Activated T-cell treated with anti-CD3 and anti-CD28 coated beads, Interleukin-2, amount 50 U/mL, for 72 hours (primary cell): ENCODE measurements around the gene GGA3. TPM values are rescaled to one million over a fixed set of nuclear protein-coding genes. Genes with fewer than 3 reads are reported as not detected.

ENCODE experiments used
- ATAC-seq, 2 donors: fragments of 150-1000 bp; cut with Tn5 transposase; replicated peaks in 1 of 2; 2 replicates each; pipeline ENCODE4 v1.10.0; 2021; ENCODE audit warnings: moderate library complexity in 2 of 2, mild to moderate bottlenecking in 1 of 2
- DNase-seq, 2 donors: peaks; one replicate each; pipeline ENCODE4 v3.0.0; 2021 to 2022; ENCODE audit warnings: mixed read lengths in 1 of 2
- H3K27ac Mint-ChIP-seq: one replicate; pipeline ENCODE4 v1.8.0; 2022; ENCODE audit warnings: mild to moderate bottlenecking, moderate library complexity, mixed read lengths
- H3K27me3 Mint-ChIP-seq: one replicate; pipeline ENCODE4 v1.8.0; 2022; ENCODE audit warnings: low read depth, mixed read lengths
- H3K36me3 Mint-ChIP-seq, 2 donors: one replicate each; pipeline ENCODE4 v1.8.0; 2022; ENCODE audit warnings: mixed read lengths in 2 of 2, mild to moderate bottlenecking in 1 of 2; ENCODE audit not compliant: insufficient read depth in 2 of 2
- H3K4me1 Mint-ChIP-seq: one replicate; pipeline ENCODE4 v1.8.0; 2022; ENCODE audit warnings: low read depth, mixed read lengths
- H3K4me3 Mint-ChIP-seq, 2 donors: one replicate each; pipeline ENCODE4 v1.8.0; 2022; ENCODE audit warnings: mild to moderate bottlenecking in 2 of 2, mixed read lengths in 2 of 2, moderate library complexity in 2 of 2
- H3K9me3 Mint-ChIP-seq, 2 donors: one replicate each; pipeline ENCODE4 v1.8.0; 2022; ENCODE audit warnings: mixed read lengths in 2 of 2
- total RNA-seq, 2 donors: library from RNA; stranded (reverse); gene quantifications; one replicate each; pipeline ENCODE4 v1.2.3, GENCODE V29; 2022

GGA3 gene
- total RNA-seq, 2 donors from 2014 or later, result 77.1 to 80.9 TPM

- H3K9me3 Mint-ChIP-seq, result no peaks in the 10 kb centered on the region
- peak overlapping the region; percentile 69 for H3K4me3 Mint-ChIP-seq
- no peaks in the 10 kb centered on the region for H3K36me3 Mint-ChIP-seq
- peaks cover 79% of the 10 kb centered on the region for H3K4me1 Mint-ChIP-seq
- no peaks in the 10 kb centered on the region for H3K27me3 Mint-ChIP-seq
- no peak for ATAC-seq
- H3K27ac Mint-ChIP-seq, result peak overlapping the region; percentile 96
- no peak for DNase-seq
These were observed 9.2 kb downstream of the GGA3 start for GRCh38 chr17:75252039-75252816.

GRCh38 chr17:75250009-75250471 is 11.4 kb downstream of the GGA3 start:
- peak overlapping the region; percentile 93 for H3K27ac Mint-ChIP-seq
- H3K9me3 Mint-ChIP-seq, result no peaks in the 10 kb centered on the region
- no peaks in the 10 kb centered on the region for H3K27me3 Mint-ChIP-seq
- H3K4me3 Mint-ChIP-seq, result peak overlapping the region; percentile 79 to 80
- peaks cover 0 to 10% of the 10 kb centered on the region in 2 donors for H3K36me3 Mint-ChIP-seq
- ATAC-seq (peak; percentile 98 to 99), DNase-seq (peak; percentile 76 to 84)
- H3K4me1 Mint-ChIP-seq, result peaks cover 63% of the 10 kb centered on the region

GRCh38 chr17:75249564-75249963 is 11.8 kb downstream of the GGA3 start:
- H3K36me3 Mint-ChIP-seq, result peaks cover 0 to 11% of the 10 kb centered on the region in 2 donors
- H3K4me1 Mint-ChIP-seq, result peaks cover 65% of the 10 kb centered on the region

GRCh38 chr17:75246404-75246803 is 15.0 kb downstream of the GGA3 start:
- DNase-seq (no peak), ATAC-seq (no peak)
- Mint-ChIP-seq H3K9me3 (no peaks in the 10 kb centered on the region), H3K4me1 (peaks cover 67% of the 10 kb centered on the region), H3K27me3 (no peaks in the 10 kb centered on the region), H3K4me3 (no peak overlapping the region), H3K27ac (peak overlapping the region; percentile 29), H3K36me3 (peaks cover 0 to 20% of the 10 kb centered on the region in 2 donors)

More at GRCh38 chr17:75249564-75249963, 11.8 kb downstream of the GGA3 start:
- ATAC-seq (no peak), DNase-seq (no peak)
- Mint-ChIP-seq H3K27ac (peak overlapping the region; percentile 93), H3K4me3 (peak overlapping the region; percentile 79 to 80), H3K9me3 (no peaks in the 10 kb centered on the region), H3K27me3 (no peaks in the 10 kb centered on the region)

- Mint-ChIP-seq H3K4me1 (peaks cover 66% of the 10 kb centered on the region), H3K27me3 (no peaks in the 10 kb centered on the region), H3K27ac (no peak overlapping the region), H3K9me3 (no peaks in the 10 kb centered on the region), H3K4me3 (no peak overlapping the region), H3K36me3 (peaks cover 3 to 20% of the 10 kb centered on the region in 2 donors)
- ATAC-seq, result no peak
- DNase-seq, result no peak
These were observed 16.4 kb downstream of the GGA3 start for GRCh38 chr17:75245011-75245410.

- no peak for DNase-seq
- no peak for ATAC-seq
- peaks cover 59% of the 10 kb centered on the region for H3K4me1 Mint-ChIP-seq
- peak overlapping the region; percentile 28 for H3K27ac Mint-ChIP-seq
- no peaks in the 10 kb centered on the region for H3K27me3 Mint-ChIP-seq
- peaks cover 3 to 22% of the 10 kb centered on the region in 2 donors for H3K36me3 Mint-ChIP-seq
- no peaks in the 10 kb centered on the region for H3K9me3 Mint-ChIP-seq
- H3K4me3 Mint-ChIP-seq, result peak overlapping the region in 1 of 2 donors; percentile 3
These were observed 17.1 kb downstream of the GGA3 start for GRCh38 chr17:75244133-75244866.

GRCh38 chr17:75242461-75243042 is 18.9 kb downstream of the GGA3 start:
- peaks cover 54% of the 10 kb centered on the region for H3K4me1 Mint-ChIP-seq
- peak in 1 of 2 donors; percentile 32 for DNase-seq

GRCh38 chr17:75241996-75242460 is 19.4 kb downstream of the GGA3 start:
- peak in 1 of 2 donors; percentile 54 for ATAC-seq
- H3K27me3 Mint-ChIP-seq, result no peaks in the 10 kb centered on the region
- peaks cover 7 to 32% of the 10 kb centered on the region in 2 donors for H3K36me3 Mint-ChIP-seq

More at GRCh38 chr17:75242461-75243042, 18.9 kb downstream of the GGA3 start:
- Mint-ChIP-seq H3K36me3 (peaks cover 7 to 28% of the 10 kb centered on the region in 2 donors), H3K27ac (peak overlapping the region; percentile 52), H3K9me3 (no peaks in the 10 kb centered on the region), H3K4me3 (peak overlapping the region; percentile 56 to 68), H3K27me3 (no peaks in the 10 kb centered on the region)
- peak; percentile 38 to 52 for ATAC-seq

GRCh38 chr17:75241502-75241901 is 19.9 kb downstream of the GGA3 start:
- H3K4me3 Mint-ChIP-seq, result no peak overlapping the region

More at GRCh38 chr17:75241996-75242460, 19.4 kb downstream of the GGA3 start:
- no peaks in the 10 kb centered on the region for H3K9me3 Mint-ChIP-seq
- H3K4me1 Mint-ChIP-seq, result peaks cover 52% of the 10 kb centered on the region
- H3K27ac Mint-ChIP-seq, result peak overlapping the region; percentile 52
- peak in 1 of 2 donors; percentile 20 for DNase-seq
- peak overlapping the region; percentile 56 to 68 for H3K4me3 Mint-ChIP-seq

GRCh38 chr17:75241143-75241430 is 20.3 kb downstream of the GGA3 start:
- no peak for DNase-seq
- no peak for ATAC-seq
- H3K4me1 Mint-ChIP-seq, result peaks cover 52% of the 10 kb centered on the region
- no peak overlapping the region for H3K4me3 Mint-ChIP-seq
- H3K27me3 Mint-ChIP-seq, result no peaks in the 10 kb centered on the region
- H3K27ac Mint-ChIP-seq, result no peak overlapping the region
- H3K9me3 Mint-ChIP-seq, result no peaks in the 10 kb centered on the region
- H3K36me3 Mint-ChIP-seq, result peaks cover 7 to 37% of the 10 kb centered on the region in 2 donors

More at GRCh38 chr17:75241502-75241901, 19.9 kb downstream of the GGA3 start:
- H3K9me3 Mint-ChIP-seq, result no peaks in the 10 kb centered on the region
- H3K27me3 Mint-ChIP-seq, result no peaks in the 10 kb centered on the region
- H3K36me3 Mint-ChIP-seq, result peaks cover 7 to 35% of the 10 kb centered on the region in 2 donors
- ATAC-seq, result no peak
- H3K27ac Mint-ChIP-seq, result peak overlapping the region; percentile 36
- no peak for DNase-seq
- peaks cover 52% of the 10 kb centered on the region for H3K4me1 Mint-ChIP-seq

GRCh38 chr17:75240394-75241142 is 20.8 kb downstream of the GGA3 start:
- H3K27ac Mint-ChIP-seq, result no peak overlapping the region
- ATAC-seq, result peak; percentile 21 to 44
- peaks cover 52% of the 10 kb centered on the region for H3K4me1 Mint-ChIP-seq
- no peak overlapping the region for H3K4me3 Mint-ChIP-seq
- peaks cover 7 to 32% of the 10 kb centered on the region in 2 donors for H3K36me3 Mint-ChIP-seq
- H3K9me3 Mint-ChIP-seq, result no peaks in the 10 kb centered on the region
- DNase-seq, result peak; percentile 46 to 59
- no peaks in the 10 kb centered on the region for H3K27me3 Mint-ChIP-seq

GRCh38 chr17:75239778-75240393 is 21.5 kb downstream of the GGA3 start:
- no peak for DNase-seq
- Mint-ChIP-seq H3K4me1 (peaks cover 52% of the 10 kb centered on the region), H3K27me3 (no peaks in the 10 kb centered on the region), H3K27ac (no peak overlapping the region), H3K9me3 (no peaks in the 10 kb centered on the region), H3K4me3 (no peak overlapping the region), H3K36me3 (peaks cover 7 to 30% of the 10 kb centered on the region in 2 donors)
- no peak for ATAC-seq
